SK-N-SH (cell line): ENCODE measurements around the gene PASK. TPM values are rescaled to one million over a fixed set of nuclear protein-coding genes. Genes with fewer than 3 reads are reported as not detected.

Experiments used
- CTCF ChIA-PET: fragments of 300-600, 350-600 bp; formaldehyde crosslinking; extraction: SDS; loops from one replicate; lab custom pipeline; 2021; lab: Yijun Ruan, JAX
- POLR2A ChIA-PET: fragments of 350-600 bp; sonication (Branson Sonifier 250); formaldehyde crosslinking; extraction: SDS; loops from one replicate; lab custom pipeline; 2020; ENCODE audit warnings: antibody characterized with exemption, inconsistent platforms; lab: Yijun Ruan, JAX
- DNase-seq: peaks from one replicate; pipeline ENCODE4 v3.0.0; 2012
- H2AFZ ChIP-seq: fragments of 200-600 bp; sonication (generic); 2 replicates; pipeline ENCODE4 v1.8.1; 2016; ENCODE audit warnings: antibody characterized with exemption, mild to moderate bottlenecking, low read depth
- H3F3A ChIP-seq: fragments of 200-600 bp; sonication (generic); replicated peaks from 2 replicates; pipeline ENCODE3; 2016; ENCODE audit warnings: antibody characterized with exemption, mild to moderate bottlenecking; ENCODE audit not compliant: insufficient read depth
- H3K27ac ChIP-seq, 2 experiments: fragments of 200-500 bp in 1 of 2; fragments of 200-600 bp in 1 of 2; sonication (Bioruptor generic) in 1 of 2; sonication (generic), shearing (Covaris generic) in 1 of 2; 2 replicates each; pipeline versions ENCODE4 v1.5.1 to v1.6.1; 2014 to 2016; ENCODE audit warnings: low read depth in 2 of 2, inconsistent platforms in 1 of 2, low read length in 1 of 2, mild to moderate bottlenecking in 1 of 2, mixed read lengths in 1 of 2
- H3K27me3 ChIP-seq: fragments of 200-600 bp; sonication (generic), shearing (Covaris generic); 2 replicates; pipeline ENCODE4 v1.6.1; 2016; ENCODE audit warnings: mixed run types; ENCODE audit not compliant: insufficient read depth
- H3K36me3 ChIP-seq, 2 experiments: fragments of 200-500 bp in 1 of 2; fragments of 200-600 bp in 1 of 2; sonication (Bioruptor generic) in 1 of 2; sonication (generic) in 1 of 2; replicated peaks in 1 of 2; 2 replicates each; pipeline versions ENCODE3 to v1.5.1; 2014 to 2016; ENCODE audit warnings: low read length in 1 of 2, mild to moderate bottlenecking in 1 of 2; ENCODE audit not compliant: insufficient read depth in 2 of 2, control insufficient read depth in 1 of 2
- H3K4me1 ChIP-seq, 2 experiments: fragments of 200-500 bp in 1 of 2; fragments of 200-600 bp in 1 of 2; sonication (Bioruptor generic) in 1 of 2; sonication (generic), shearing (Covaris generic) in 1 of 2; 2 replicates each; pipeline versions ENCODE4 v1.5.1 to v1.6.1; 2014 to 2016; ENCODE audit warnings: low read depth in 1 of 2, low read length in 1 of 2, mixed run types in 1 of 2; ENCODE audit not compliant: insufficient read depth in 2 of 2, control insufficient read depth in 1 of 2
- H3K4me2 ChIP-seq: fragments of 200-600 bp; sonication (generic), shearing (Covaris generic); 2 replicates; pipeline ENCODE4 v1.6.1; 2017; ENCODE audit warnings: mixed run types
- H3K4me3 ChIP-seq, 2 experiments: fragments of 200-500 bp in 1 of 2; fragments of 200-600 bp in 1 of 2; sonication (Bioruptor generic) in 1 of 2; sonication (generic), shearing (Covaris generic) in 1 of 2; 2 replicates each; pipeline versions ENCODE4 v1.5.1 to v1.8.1; 2014 to 2016; ENCODE audit warnings: low read depth in 2 of 2, inconsistent platforms in 1 of 2, low read length in 1 of 2, mild to moderate bottlenecking in 1 of 2, mixed read lengths in 1 of 2, moderate library complexity in 1 of 2
- H3K79me2 ChIP-seq: fragments of 200-600 bp; sonication (generic); 2 replicates; pipeline ENCODE4 v1.8.1; 2017; ENCODE audit warnings: mild to moderate bottlenecking; ENCODE audit not compliant: insufficient read depth
- H3K9ac ChIP-seq: fragments of 200-600 bp; sonication (generic); 2 replicates; pipeline ENCODE4 v1.6.1; 2017; ENCODE audit warnings: mixed run types
- H3K9me2 ChIP-seq: fragments of 200-600 bp; sonication (generic); 2 replicates; pipeline ENCODE4 v1.6.1; 2017; ENCODE audit warnings: mixed run types
- H3K9me3 ChIP-seq: fragments of 200-600 bp; sonication (generic); 2 replicates; pipeline ENCODE4 v1.6.1; 2017; ENCODE audit warnings: mixed run types, mild to moderate bottlenecking, moderate library complexity
- H4K20me1 ChIP-seq: fragments of 200-600 bp; sonication (generic); 2 replicates; pipeline ENCODE4 v1.6.1; 2017; ENCODE audit warnings: mild to moderate bottlenecking, mixed run types; ENCODE audit not compliant: insufficient read depth
- CHD2 ChIP-seq: fragments of 150-350 bp; IDR thresholded peaks from 2 replicates; pipeline ENCODE4 v1.6.1; 2018; ENCODE audit warnings: low read length; ENCODE audit not compliant: partially characterized antibody
- ELF1 ChIP-seq: IDR thresholded peaks from 2 replicates; pipeline ENCODE4 v1.4.0; 2012
- EP300 ChIP-seq, 2 experiments: IDR thresholded peaks; 2 replicates each; pipeline versions ENCODE4 v1.4.0 to v1.6.1; 2012; ENCODE audit warnings: borderline replicate concordance in 1 of 2, low read depth in 1 of 2, low read length in 1 of 2
- FOSL2 ChIP-seq: IDR thresholded peaks from 2 replicates; pipeline ENCODE4 v1.4.0; 2012; ENCODE audit warnings: low read depth, mild to moderate bottlenecking, moderate library complexity, borderline replicate concordance
- FOXM1 ChIP-seq: IDR thresholded peaks from 2 replicates; pipeline ENCODE4 v1.4.0; 2012; ENCODE audit warnings: low read depth, mild to moderate bottlenecking
- IRF3 ChIP-seq: fragments of 150-350 bp; IDR thresholded peaks from 2 replicates; pipeline ENCODE4 v1.6.1; 2016; ENCODE audit warnings: mild to moderate bottlenecking, low read depth, low read length
- MEF2A ChIP-seq: IDR thresholded peaks from 2 replicates; pipeline ENCODE4 v1.4.0; 2012; ENCODE audit warnings: low read depth, borderline replicate concordance
- MXI1 ChIP-seq: IDR thresholded peaks from 2 replicates; pipeline ENCODE4 v1.6.1; 2012; ENCODE audit warnings: mild to moderate bottlenecking, low read depth, low read length, improper control_type of control experiment
- NFIC ChIP-seq: IDR thresholded peaks from 2 replicates; pipeline ENCODE4 v1.4.0; 2012; ENCODE audit warnings: borderline replicate concordance
- NRF1 ChIP-seq: IDR thresholded peaks from 2 replicates; pipeline ENCODE4 v1.6.1; 2012; ENCODE audit warnings: low read depth, mild to moderate bottlenecking, low read length
- PBX3 ChIP-seq: IDR thresholded peaks from 2 replicates; pipeline ENCODE4; 2012
- POLR2AphosphoS5 ChIP-seq: IDR thresholded peaks from 2 replicates; pipeline ENCODE4 v1.6.1; 2012; ENCODE audit warnings: low read depth, low read length
- RAD21 ChIP-seq: IDR thresholded peaks from 2 replicates; pipeline ENCODE4 v1.6.1; 2012; ENCODE audit warnings: mild to moderate bottlenecking, low read length
- RXRA ChIP-seq: IDR thresholded peaks from 2 replicates; pipeline ENCODE4 v1.4.0; 2012; ENCODE audit warnings: low read depth, mild to moderate bottlenecking, borderline replicate concordance
- SIN3A ChIP-seq: IDR thresholded peaks from 2 replicates; pipeline ENCODE4 v1.6.1; 2012; ENCODE audit warnings: low read depth, mild to moderate bottlenecking, low read length, moderate library complexity, borderline replicate concordance
- SMC3 ChIP-seq: IDR thresholded peaks from 2 replicates; pipeline ENCODE4 v1.6.1; 2012; ENCODE audit warnings: low read depth, low read length, improper control_type of control experiment
- USF2 ChIP-seq: fragments of 150-350 bp; IDR thresholded peaks from 2 replicates; pipeline ENCODE4 v1.6.1; 2017; ENCODE audit warnings: antibody characterized with exemption, low read length, low read depth, borderline replicate concordance
- WGBS: methylation state at CpG from one replicate; pipeline ENCODE4 v1.1.6; 2017; ENCODE audit warnings: low lambda C conversion rate; 5-methylcytosine and 5-hydroxymethylcytosine counted together
- polyA plus RNA-seq, 3 experiments: library from polyadenylated mRNA; depleted of rRNA; stranded (reverse); fragments of >200 nt; gene quantifications; 2 replicates each; pipeline ENCODE4 v1.2.3, GENCODE V29; 2012
- TF ChIP-seq, protein P1 (sequence below): fragments of 200-600 bp; sonication (generic); IDR thresholded peaks from 2 replicates; pipeline ENCODE4 v1.6.1; 2017; ENCODE audit warnings: antibody characterized with exemption, mild to moderate bottlenecking, moderate library complexity
- TF ChIP-seq, protein P2 (sequence below): IDR thresholded peaks from 2 replicates; pipeline ENCODE4 v1.4.0; 2012; ENCODE audit warnings: low read depth, borderline replicate concordance

The PASK gene
- polyA plus RNA-seq, 1 of the 3 experiments (the other 2 are of a cell fraction), result 6.3 TPM

- 98% methylated on average over 2 of the region's 2 CpGs for WGBS
- no peaks in the 10 kb centered on the region; the same call in 1 of the 2 replicates for H3K9me3 ChIP-seq
- no peaks in the 10 kb centered on the region for H3K4me1 ChIP-seq
- H3K4me3 ChIP-seq, result no peak overlapping the region
- no peaks in the 10 kb centered on the region for H3K79me2 ChIP-seq
- TF ChIP-seq, protein P1, sequence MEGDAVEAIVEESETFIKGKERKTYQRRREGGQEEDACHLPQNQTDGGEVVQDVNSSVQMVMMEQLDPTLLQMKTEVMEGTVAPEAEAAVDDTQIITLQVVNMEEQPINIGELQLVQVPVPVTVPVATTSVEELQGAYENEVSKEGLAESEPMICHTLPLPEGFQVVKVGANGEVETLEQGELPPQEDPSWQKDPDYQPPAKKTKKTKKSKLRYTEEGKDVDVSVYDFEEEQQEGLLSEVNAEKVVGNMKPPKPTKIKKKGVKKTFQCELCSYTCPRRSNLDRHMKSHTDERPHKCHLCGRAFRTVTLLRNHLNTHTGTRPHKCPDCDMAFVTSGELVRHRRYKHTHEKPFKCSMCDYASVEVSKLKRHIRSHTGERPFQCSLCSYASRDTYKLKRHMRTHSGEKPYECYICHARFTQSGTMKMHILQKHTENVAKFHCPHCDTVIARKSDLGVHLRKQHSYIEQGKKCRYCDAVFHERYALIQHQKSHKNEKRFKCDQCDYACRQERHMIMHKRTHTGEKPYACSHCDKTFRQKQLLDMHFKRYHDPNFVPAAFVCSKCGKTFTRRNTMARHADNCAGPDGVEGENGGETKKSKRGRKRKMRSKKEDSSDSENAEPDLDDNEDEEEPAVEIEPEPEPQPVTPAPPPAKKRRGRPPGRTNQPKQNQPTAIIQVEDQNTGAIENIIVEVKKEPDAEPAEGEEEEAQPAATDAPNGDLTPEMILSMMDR, result no peak
- TF ChIP-seq NFIC (no peak), RXRA (no peak), EP300 (IDR thresholded peaks at IDR 0.05; ENCODE audit: borderline replicate concordance in 1 of 2, low read depth in 1 of 2, low read length in 1 of 2) (no peak), SIN3A (no peak), MXI1 (no peak), ELF1 (no peak), PBX3 (no peak), POLR2AphosphoS5 (no peak), FOXM1 (no peak), NRF1 (no peak)
- TF ChIP-seq, all 33 proteins: peak for 0
- Histone ChIP-seq H3K9me2 (no peaks in the 10 kb centered on the region), H3K27me3 (no peaks in the 10 kb centered on the region), H4K20me1 (no peaks in the 10 kb centered on the region), H3K9ac (no peak overlapping the region), H3K27ac (no peak overlapping the region), H3K4me2 (no peak overlapping the region), H3K36me3 (peaks cover 12 to 16% of the 10 kb centered on the region in 2 experiments), H3F3A (peaks cover 5% of the 10 kb centered on the region), H2AFZ (no peak overlapping the region)
- DNase-seq, result no peak
- ChIA-PET POLR2A (no interaction called here), CTCF (no interaction called here)
Observed at GRCh38 chr2:241120440-241120839, 28.8 kb downstream of the PASK start.

DNA sequence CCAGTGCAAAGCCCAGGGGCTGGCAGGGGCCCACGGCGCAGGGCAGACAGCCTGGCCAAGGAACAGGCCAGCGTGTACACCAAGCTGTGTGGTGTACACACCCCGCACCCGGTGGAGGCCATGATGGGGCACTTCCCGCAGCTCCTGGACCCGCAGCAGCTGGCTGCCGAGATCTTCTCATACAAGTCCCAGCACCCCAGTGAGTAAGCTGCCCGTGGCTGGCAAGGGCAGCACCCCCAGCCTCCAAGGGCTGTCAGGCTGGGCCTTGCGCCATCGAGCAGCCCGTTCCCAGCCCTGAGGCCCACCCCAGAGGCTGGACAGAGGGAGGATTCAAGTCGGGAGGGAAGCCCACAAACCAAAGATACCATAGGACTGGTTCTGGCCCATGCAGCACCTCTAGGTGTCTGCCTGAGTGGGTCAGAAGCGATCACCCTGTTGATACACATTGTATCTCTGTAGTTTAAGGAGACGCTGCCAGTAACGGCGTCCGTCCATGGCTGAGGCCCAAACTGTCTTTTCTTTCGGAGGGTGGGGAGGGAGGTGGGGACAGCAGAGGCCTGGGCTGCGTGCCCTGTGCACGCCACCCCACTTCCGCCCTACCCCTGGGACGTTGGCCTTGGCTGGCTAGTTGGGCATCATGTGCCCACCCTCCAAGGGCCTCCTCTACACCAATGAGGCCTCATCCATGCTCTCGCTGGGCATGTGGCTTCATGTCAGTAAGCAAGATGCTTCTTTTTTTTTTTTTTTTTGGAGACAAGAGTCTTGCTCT lies 30.4 kb downstream of the PASK start:
- no peak overlapping the region for H3K27ac ChIP-seq
- no peak for TF ChIP-seq RAD21
- TF ChIP-seq USF2, result no peak
- TF ChIP-seq, protein P2, sequence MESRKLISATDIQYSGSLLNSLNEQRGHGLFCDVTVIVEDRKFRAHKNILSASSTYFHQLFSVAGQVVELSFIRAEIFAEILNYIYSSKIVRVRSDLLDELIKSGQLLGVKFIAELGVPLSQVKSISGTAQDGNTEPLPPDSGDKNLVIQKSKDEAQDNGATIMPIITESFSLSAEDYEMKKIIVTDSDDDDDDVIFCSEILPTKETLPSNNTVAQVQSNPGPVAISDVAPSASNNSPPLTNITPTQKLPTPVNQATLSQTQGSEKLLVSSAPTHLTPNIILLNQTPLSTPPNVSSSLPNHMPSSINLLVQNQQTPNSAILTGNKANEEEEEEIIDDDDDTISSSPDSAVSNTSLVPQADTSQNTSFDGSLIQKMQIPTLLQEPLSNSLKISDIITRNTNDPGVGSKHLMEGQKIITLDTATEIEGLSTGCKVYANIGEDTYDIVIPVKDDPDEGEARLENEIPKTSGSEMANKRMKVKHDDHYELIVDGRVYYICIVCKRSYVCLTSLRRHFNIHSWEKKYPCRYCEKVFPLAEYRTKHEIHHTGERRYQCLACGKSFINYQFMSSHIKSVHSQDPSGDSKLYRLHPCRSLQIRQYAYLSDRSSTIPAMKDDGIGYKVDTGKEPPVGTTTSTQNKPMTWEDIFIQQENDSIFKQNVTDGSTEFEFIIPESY, result no peak
- TF ChIP-seq RXRA, result no peak
- no peak for TF ChIP-seq IRF3
- TF ChIP-seq ELF1, result no peak
- no peak for TF ChIP-seq FOSL2
- no peak for TF ChIP-seq SMC3
- no peak for TF ChIP-seq FOXM1
- TF ChIP-seq MEF2A, result no peak
- no peak for TF ChIP-seq CHD2
- no peaks in the 10 kb centered on the region for H3K27me3 ChIP-seq
- no peaks in the 10 kb centered on the region; the same call in 1 of the 2 replicates for H3K9me3 ChIP-seq
- H3K4me2 ChIP-seq, result no peak overlapping the region
- WGBS, result 95% methylated on average over 15 of the region's 24 CpGs
- ChIA-PET CTCF (no interaction called here), POLR2A (no interaction called here)
- no peak for DNase-seq
- no peaks in the 10 kb centered on the region for H3K79me2 ChIP-seq
- H3K9ac ChIP-seq, result no peak overlapping the region
- H3K9me2 ChIP-seq, result no peaks in the 10 kb centered on the region
- no peak overlapping the region for H2AFZ ChIP-seq
- peaks cover 16 to 20% of the 10 kb centered on the region in 2 experiments for H3K36me3 ChIP-seq
- no peak overlapping the region for H3K4me3 ChIP-seq
- H4K20me1 ChIP-seq, result no peaks in the 10 kb centered on the region
- H3F3A ChIP-seq, result peaks cover 5% of the 10 kb centered on the region
- no peaks in the 10 kb centered on the region for H3K4me1 ChIP-seq
